GM21529 (cell line): ENCODE data around the gene NTRK2.
"Not testable (repeated sequence)": the region's sequence is repeated elsewhere in the genome, so short reads cannot be mapped to it uniquely, and the experiment has no call there.

Source experiments
- ATAC-seq: cut with Tn5 transposase; IDR thresholded peaks from one replicate; pipeline ENCODE4 v1.9.1; 2021; ENCODE audit not compliant: unreplicated experiment

The NTRK2 gene

DNA sequence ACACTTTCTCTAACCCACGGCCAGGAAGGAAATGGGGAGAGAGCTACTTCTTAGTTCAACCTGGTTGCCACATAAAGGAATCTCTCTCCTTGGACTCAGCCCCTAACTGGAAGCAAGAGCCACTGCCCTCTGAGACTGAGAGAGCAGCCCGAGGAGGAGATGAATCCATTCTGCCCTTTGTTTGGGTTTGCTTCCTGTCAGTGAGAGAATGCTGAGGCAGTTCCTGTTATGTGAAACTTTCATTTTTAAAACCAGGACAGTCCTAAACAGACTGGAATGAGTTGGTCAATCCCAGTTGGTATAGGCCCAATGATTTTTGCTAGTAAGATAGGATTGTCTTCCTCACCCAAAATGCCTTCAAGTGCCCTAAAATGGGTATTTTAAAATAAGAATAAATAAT is 205.1 kb downstream of the NTRK2 start:
- ATAC-seq: no peak

DNA sequence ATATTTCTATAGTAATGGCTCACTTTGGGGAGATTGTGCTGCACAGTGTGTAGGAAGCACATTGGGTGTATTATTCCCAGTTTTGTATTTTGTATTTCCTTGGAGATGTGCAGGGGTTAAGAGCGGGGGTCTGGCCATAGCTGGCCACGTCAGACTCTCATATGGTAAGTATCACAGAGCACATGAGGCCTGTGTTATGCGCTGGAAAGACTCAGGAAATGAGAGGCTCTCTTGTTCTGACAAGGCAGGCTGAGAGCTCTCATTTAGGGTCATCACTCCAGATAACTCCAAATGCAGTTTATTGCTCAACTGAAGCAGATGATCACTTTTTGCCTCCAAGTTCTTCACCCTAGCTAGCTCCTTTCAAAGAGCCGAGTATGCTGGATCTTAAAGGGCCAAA is 205.7 kb downstream of the NTRK2 start:
- no peak for ATAC-seq

DNA sequence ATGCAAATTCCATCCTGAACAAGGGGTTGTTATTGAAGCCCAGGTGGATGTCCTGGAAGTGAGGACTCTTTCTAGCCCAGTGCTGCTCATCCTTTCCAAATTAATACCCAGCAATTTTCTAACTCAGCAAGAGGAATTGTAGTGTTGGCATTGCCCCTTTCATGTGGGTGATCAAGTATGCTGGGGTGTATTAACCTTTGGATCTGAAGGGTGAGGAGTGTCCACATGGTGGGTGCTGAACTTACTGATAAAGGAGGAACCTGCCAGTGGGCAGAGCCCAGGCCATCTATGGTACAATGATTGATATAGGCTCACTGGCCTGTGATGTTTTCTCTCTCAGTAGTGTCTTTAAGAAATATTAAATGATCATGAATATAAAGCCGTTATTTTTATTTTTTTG is 210.1 kb downstream of the NTRK2 start:
- ATAC-seq: no peak

DNA sequence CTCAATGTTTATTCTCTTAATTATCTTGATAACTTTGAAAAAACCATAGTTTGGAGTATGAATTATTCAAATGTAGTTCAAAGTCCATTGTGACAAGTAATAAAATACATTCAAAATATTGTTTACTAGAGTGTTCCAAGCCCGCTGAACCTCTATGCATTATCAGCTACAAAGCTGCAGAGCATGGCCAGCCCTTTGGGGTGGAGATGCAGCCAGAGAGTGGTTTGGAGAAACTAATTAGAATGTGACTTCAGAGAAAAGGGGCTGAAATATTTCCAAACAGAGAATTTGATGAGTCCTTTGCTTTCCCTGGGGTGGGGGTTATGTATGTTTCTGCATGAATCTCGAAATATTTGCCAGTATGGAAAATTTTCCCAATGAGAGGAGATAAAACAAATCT is 211.3 kb downstream of the NTRK2 start:
- ATAC-seq: no peak

DNA sequence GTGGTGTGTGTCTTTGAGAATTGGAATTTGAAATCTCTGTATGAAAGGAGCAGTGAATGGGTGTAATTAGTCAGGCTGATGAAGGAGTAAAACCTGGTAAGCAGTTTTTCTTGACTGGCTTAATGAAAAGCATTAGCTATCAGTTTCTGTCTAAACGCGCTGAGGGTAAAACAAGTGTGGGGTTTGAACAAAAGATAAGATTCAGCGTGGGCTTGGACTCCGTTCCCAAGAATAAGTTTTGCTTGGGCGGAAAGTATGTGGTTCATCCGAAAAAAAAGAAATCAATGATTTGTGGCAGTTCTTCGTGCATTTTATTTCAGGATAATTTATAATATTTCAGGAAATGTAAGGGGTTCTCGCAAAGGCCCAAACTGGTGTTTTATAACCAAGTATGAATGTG is 217.3 kb downstream of the NTRK2 start:
- no peak for ATAC-seq

DNA sequence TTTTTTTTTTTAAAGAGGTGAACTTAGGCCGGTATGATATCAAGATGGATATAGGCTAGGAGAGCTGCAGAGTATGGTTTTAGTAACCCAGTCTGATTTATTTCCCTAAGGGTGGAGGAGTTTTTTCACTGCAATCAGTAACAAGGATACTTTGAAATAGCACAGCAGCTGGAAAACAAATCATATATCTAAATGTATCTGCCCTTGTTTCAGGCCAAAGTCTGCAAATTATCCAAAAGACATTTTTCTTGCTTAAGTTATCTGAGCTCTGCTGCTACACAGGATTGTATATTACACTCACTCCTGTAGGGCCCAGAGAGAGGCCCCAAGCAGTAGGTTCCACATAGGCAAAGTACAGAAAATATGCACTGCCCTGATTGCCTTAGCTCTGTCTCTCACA is 222.4 kb downstream of the NTRK2 start:
- no peak for ATAC-seq

DNA sequence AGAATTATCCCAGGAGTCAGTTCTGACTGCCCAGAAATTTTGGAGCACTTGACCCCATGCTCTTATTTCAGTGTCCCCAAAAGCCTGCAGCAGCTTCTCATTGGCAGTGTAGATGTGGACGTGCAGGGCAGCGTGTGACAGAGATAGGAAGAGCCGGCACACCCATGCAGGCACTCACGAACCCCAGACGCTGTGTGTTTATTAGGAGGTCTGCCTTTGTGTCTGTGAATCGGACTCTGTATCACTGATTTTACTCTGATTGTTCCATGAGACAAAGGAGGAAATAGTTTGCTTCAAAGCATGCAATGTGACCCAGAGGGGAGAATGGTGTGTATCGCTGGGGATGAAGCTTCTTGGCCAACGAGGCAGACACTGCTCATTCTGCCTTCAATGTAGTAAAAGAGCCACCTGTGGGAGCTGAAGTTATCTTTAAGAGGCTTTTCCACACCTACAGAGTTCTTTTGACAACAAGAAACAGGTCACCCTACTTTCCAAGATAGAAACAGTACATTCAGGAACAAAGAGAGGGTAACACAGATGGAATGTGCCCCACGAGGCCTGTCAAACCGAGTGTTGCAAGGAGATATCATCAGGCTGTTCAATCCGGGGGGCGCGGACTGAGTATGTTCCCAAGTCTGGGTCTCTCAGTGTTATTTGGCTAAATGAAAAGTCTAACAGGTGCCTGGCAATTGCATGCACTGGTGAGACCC is 224.0 kb downstream of the NTRK2 start:
- ATAC-seq: no peak

DNA sequence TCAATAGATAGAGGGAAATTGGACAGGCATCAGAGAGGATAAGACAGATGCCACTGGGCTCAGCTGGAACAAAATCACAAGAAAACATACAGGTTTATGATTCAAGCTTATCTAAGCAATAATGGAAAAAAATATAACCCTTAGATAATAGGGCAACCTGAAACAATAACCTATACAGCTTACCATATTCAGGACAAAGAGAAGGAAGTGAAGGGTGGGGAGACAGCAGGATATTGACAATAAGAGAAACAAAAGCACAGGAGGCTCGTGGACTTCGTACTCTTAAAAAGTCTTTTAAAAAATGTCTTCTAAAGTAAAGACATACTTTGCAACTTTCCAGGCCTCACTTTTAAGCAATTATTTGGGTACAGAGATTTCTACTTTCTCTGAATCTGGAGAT is 225.3 kb downstream of the NTRK2 start:
- no peak for ATAC-seq

DNA sequence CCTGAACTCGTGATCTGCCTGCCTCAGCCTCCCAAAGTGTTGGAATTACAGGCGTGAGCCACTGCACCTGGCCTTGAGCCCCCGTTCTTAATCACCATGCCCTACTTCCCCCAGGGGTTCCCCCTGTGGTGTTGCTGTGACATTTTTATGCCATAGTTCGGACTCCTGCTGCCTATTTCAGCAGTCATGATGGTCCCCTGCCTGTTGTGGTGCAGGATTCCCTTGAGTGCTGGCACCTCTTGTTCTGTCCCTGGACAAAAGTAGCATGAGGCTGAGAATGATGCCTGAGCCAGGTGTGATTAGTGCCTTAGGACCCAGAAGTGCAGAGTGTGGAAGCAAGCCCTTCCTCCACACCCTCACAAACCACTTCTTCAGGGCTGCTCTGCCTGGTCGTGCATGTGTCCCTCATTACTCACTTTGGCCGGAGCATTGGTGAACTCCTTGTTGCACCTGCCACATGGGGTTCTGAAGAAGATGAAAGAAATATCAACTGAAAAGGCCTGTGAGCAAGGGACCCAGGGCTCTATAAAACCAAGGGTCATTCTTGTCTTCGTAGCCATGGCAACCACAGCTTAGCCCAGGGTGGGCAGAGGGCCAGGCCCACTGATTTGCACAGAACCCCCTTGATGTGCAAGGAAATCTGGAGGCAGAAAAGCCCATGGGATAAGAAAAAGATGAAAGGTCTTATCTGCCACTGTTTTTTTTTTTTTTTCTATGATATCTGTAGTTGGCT is 228.0 kb downstream of the NTRK2 start:
- no peak for ATAC-seq

DNA sequence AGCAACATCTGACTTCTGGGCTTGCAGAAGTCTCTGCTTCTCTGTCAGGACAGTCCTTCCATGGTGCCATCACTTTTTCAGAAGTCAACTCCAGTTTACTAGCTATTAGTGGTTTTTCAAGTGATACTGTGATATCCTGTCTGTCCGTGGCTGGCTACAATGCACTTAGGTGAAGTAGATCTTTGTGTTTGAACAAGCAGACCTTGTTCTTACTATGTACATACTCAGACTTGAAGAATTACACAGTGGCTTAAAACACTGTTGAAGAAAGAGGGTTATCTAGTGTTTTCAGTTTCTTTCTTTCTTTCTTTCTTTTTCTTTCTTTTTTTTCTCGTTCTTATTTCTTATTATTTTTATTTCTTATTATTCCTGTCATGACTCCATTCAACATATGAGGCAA is 228.7 kb downstream of the NTRK2 start:
- ATAC-seq: no peak

DNA sequence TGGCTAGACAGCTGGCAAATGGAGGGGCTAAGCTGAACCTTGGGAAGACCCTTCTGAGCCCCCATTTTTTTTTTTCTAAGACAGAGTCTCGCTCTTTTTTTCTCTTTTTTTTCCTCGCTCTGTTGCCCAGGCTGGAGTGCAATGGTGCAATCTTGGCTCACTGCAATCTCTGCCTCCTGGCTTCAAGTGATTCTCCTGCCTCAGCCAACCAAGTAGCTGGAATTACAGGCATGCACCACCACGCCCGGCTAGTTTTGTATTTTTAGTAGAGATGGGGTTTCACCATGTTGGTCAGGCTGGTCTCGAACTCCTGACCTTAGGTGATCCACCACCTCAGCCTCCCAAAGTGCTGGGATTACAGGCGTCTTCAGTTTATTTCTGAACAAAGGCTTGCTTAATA is 229.1 kb downstream of the NTRK2 start:
- ATAC-seq: not testable (repeated sequence)

DNA sequence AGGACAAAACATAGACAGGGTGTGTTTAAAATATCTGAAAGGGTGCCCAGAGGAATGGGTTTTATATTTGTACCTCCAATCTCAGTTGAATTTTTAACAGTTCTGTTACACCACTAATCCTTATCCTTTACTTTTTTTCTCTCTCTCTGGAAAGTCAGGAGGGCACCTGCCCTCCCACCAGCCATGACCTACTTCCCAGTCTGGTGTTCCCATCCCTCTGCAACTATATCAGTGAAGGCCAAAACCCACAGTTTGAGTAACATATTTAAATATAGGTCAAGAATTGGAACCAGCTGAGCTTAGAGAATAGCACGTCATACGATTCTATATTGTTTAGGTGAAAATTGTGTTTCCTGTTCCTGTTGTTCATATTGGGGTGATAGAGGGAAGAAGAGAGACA is 229.8 kb downstream of the NTRK2 start:
- no peak for ATAC-seq

DNA sequence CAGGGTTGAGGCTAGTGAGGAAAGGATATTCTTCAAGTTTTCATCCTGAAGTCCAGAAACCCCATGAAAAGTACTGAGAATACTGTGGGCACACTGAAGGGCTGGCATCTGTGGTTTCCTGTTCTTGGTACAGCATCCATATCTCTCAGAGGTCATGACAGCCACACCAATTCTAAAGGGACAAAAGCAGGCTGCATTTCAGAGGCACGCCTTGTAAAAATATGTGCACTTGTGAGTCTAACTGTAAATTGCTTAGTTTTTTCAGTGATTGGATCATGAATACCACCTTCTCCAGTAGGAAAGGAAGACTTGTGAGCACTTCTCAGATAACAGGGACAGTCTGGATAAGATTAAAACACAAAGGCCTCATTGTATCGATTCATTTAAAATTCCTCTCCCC is 230.9 kb downstream of the NTRK2 start:
- ATAC-seq: no peak

DNA sequence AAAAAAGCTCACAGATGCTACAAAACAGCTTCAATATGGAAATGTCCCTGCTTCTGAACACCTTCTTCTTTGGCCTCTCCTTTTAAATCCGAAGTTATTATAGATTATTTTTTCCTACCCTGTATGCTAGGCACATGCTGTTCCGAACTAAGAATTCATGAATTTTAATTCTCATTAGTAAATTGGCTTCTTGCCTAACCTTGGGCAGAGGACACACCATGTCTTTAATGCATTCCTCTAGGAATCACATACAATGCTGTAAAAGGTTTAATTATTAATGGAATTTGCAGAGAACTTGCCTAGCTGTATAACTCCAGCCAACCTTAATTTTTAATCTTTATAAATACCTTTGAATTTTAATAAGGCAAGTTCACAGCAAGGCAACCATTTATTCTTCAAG is 234.4 kb downstream of the NTRK2 start:
- ATAC-seq: no peak

DNA sequence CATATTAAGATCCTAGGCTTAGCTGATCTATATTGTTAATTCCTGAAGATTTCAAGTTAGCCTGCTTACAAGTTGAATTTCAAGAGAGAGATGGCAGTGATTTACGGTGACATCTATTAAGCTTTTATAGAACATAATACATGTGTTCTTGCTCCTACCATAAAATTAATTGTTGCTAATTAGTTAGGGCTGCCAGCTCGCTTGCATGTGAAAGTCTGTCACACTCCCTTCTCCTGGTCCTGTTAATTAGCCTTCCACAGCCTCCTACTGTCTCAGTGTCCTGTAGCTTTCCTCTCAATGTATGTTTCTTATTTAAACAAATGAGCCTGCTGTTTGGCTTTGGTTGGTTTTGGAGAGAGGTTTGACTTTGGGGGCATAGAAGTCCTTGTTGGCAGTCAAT is 247.2 kb downstream of the NTRK2 start:
- no peak for ATAC-seq

DNA sequence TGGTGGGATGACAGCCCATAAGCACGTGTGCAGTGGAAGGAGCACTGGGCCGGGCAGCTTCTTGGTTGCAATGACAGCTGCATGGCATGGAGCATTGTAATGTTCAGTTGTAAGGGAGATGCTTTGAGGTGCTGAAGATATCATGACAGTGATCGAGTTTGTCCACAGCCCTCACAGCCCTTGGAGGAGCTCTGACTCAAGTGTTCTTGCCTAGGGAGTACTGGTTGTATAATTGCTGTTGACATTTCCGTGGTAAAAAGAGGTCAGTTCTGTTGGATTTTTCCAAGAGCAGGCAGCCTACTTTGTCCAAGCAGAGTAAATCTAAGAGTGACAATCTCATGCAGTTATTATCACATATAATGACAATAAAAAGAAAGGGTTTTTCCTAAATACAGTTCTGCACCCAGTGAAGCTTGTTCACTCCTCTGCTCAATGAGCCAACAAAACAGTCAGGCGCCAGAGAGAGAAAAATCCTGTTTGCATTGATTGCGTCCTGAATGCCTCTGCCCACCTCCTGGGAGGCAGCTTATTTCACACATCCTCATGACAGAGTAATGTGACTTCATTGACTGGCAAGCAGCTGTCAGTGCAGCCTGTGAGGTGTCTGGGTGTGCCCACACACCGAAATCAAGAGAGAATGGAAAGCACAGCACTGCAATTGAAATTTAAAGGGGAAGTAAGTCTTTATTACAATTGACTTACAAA is 248.0 kb downstream of the NTRK2 start:
- no peak for ATAC-seq

DNA sequence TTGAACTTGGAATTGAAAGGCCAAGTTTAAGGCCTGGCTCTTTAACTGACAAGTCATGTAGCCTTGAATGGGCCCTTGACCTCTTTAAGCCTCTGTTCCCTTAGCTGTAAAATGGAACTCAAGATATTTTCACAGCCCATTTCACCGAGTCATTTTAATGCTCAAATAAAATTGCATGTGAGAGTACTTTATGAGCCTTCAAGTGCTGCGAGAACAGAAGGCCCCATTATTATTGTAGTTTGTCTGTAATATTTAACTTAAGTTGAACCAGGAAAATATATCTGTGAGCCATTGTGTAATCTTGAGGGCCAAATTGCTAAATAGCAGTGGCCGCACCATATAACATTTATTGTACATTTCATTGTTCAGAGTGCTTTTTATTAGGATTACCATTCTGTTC is 249.9 kb downstream of the NTRK2 start:
- no peak for ATAC-seq

DNA sequence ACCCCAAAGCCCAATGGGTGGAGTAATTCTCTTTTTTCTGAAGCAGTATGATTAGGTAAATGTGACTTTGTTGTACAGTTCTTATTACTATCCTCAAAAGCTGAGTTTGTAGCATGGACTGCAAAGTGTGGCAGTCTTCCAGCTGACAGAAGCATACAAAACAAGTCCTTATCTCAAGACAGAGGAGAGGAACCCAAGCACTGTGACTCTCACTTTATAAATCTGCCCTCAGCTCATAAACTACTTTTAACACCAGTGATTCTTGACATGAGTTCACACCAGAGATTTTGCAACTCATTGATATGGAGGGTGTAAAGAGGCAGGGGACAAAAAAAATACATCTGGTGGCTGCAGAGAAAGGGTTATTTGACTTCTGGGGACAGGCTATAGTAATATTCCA is 251.6 kb downstream of the NTRK2 start:
- no peak for ATAC-seq

DNA sequence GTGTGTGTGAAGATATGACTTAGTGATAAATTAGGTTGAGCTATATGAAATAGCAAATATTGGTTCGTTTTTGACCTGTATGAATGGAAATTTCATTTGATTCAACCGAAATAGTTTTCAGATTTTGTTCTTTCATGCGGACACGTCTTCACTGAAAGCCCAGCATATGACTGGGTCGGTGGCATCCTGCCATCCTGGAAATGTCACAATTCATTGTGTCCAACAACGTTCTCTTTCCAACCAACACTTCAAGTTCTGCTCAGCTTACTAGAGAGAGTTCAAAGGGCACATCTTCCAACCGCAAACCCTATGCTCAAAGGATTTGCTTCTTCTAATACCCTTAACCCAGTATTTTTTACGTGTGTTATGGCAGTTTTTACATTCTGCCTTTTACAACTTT is 252.5 kb downstream of the NTRK2 start:
- no peak for ATAC-seq

DNA sequence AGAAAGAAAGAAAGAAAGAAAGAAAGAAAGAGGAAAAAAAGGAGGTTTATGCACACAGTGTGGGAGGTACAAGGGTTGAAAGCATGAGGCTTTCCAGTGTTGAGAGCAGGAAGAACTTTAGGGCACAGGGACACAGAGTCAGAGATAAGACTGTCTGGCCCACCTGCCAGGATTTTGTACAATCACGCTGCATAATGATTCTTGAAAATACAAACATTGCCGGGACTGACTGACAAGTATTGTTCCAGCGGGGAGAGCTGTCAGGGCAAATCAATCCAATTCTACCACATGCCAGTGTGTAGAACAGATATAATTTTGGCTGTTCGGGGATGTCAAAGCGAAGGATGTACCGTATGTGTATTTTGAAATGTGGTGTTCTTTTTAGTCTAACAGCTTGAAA is 254.7 kb downstream of the NTRK2 start:
- ATAC-seq: no peak

DNA sequence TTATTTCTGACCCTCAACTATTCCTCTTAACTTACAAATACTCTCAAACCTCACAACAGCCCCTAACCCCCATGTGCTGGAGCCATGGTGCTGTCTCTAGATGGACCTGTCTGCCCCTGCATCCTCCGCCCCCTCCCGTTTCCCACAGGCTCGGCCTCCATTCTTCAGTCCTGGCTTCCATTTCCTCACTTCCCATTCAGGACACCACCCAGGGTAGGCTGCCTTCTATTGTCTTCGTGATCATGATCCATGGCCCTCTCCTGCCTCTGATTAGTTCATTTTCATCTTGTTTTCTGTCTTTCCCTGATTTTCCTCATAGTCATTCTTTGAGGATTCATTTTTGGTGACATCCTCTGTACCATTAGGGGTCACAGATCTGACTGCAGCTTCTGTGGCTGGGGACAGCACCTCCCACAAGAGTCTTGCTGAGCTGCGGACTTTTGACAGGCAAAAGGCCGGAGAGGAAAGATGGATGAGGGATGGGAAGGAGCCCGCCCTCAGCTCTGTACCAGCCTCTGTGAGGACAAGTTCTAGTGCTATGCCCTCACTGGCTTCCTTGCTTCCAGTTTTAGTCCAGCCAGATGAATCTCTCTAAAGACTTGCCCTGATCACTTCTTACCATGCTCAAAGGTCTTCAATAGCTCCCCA is 255.8 kb downstream of the NTRK2 start:
- ATAC-seq: no peak

DNA sequence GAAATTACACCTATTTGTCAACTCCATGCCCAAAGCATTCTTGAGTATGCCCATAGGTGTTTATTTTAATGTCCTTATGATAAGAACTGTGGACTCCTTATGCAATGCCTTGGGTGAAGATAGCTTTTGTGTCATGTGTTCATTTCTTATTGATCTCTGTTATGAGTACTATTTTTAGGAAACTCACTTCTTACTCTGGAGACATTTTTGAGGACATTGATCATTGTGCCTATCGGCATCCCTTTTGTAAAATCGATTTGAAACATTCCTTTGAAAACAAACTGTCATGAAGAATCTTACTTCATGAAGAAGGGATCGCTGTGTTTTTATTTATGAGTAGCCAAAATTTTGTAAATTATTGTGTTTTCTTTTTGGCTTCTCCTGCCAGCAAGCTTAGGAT is 257.3 kb downstream of the NTRK2 start:
- no peak for ATAC-seq
